Stimulated activated CD4-positive, alpha-beta T cell treated with anti-CD3 and anti-CD28 coated beads, Interleukin-15, amount 100 ng/mL, for 1 hour (primary cell): Measurements from ENCODE around the gene ZNF80.
A peak's percentile ranks its signal among the peaks of the same experiment; 100 is the strongest.

Experiments used
- DNase-seq, 2 donors: peaks; one replicate each; pipeline ENCODE4 v3.0.0-alpha.2; 2020; ENCODE audit warnings: low read depth in 1 of 2, low spot score in 1 of 2

ZNF80 gene

DNA sequence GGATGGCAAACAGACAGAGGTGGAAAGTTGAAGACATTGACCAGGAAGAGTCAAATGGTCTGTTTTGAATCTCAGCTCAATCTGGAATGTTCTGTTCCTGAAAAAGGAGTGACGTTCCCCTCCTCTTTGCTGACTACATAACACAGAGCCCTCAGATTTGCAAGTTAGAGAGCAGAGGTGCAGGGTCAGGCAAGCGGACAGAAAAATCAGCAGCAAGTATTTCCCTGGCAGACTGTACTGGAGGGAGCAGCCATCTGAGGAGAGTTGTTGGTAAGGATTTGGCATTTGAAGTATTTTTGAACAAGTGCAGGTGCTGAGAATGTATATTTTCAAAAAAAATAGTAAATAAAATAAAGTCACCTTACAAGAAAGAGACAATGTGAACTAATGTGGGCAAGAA lies 17.6 kb downstream of the ZNF80 start:
- DNase-seq = no peak

DNA sequence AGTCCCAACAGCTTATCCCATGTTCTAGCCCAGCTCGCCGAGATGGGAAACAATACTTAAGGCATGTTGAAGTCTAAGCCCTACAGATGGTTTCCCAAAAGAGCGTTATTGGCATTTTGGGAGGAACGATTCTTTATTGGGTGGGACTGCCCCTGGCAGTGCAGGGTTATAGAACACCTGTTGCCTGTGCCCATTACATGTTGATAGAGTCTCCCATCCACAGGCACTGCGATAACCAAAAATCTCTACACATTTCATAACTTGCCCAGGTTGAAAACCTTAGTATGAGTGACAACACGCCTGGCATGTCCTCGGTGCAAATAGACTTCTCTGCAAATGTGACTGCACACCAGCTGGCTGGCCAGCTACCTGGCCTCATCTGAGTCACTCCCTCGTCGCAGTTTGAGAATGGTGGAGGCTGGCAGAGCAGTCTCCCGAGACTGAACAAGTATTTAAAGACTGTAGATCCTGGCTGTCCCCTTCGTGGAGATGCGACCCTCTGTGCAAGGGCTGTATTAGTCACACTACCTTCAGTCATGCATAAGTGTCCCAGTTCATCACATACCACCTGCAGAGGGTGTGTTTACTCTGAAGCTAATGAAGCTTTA lies 18.7 kb downstream of the ZNF80 start:
- no peak for DNase-seq

DNA sequence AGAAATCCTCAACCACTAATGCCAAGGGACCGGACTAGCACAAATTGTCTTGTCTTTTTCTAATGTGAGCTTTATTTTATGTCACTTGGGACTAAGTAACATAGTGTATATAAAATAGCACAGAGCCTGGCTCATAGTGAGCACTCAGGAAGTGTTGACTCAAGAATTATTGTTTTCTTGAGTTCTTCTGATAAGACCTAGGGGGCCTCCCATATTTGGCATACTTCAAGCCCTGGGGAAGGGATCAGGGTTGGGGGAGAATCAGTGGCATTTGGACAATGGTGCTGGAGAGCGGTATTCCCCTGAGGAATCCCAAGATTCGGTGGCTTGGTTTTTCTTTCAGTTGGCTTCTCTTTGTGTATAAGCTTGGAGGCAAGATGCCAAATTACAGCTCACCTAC lies 19.4 kb downstream of the ZNF80 start:
- DNase-seq = no peak

DNA sequence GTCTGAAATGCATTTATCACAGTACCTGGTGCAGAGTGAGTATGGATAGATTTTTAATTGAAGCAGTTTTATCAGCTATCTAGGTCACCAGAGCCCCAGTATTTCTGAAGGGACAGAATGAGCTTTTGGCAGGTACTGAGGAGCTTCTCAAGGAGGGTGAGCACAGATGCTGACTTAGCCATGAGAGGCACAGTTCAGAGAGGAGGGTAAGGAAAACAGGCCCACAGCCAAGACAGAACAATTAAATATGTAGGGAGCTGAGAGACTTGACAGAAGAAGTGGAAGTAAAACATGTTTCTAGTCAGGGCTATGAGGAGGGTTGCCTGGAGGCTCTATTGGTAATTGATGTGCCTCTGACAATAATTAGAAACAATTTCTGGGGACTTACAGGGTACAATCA lies 20.1 kb downstream of the ZNF80 start:
- DNase-seq = no peak

DNA sequence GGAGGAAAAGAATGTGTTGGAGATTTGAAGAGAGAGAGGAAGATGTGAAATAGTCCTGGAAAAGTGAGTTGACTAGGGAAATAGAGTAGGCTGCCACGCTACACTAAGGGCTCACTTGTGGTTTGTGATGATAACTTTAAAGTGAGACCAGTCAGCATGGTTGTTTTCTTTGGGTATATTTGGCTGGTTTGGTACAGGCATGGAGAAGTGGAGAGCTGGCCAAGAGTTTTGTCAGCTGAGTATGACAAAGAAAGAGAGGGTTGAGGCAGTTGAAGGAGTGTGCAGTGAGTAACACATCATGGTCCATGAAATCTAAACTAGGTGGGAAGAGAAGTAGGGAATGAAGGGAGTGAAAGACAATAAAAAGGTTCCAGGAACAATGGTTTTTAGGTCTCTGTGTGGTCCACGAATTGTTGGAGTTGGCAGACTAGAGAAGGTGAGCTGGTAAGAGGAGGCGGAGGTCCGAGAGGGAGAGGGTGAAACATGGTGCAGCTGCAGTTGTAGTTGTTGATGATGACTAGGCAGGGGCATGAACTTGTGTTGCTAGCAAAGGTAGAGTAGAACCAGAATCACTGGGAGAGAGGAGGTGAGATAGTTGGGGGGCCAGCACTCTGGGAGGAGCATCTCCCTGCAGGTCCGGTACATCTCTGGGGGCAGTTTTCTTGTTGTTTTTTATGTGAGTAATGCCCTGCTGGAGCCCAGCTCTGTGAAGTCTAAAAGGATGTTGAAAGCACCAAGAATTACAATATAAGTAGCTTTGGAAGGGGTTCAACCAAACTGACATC lies 21.0 kb downstream of the ZNF80 start:
- no peak for DNase-seq

DNA sequence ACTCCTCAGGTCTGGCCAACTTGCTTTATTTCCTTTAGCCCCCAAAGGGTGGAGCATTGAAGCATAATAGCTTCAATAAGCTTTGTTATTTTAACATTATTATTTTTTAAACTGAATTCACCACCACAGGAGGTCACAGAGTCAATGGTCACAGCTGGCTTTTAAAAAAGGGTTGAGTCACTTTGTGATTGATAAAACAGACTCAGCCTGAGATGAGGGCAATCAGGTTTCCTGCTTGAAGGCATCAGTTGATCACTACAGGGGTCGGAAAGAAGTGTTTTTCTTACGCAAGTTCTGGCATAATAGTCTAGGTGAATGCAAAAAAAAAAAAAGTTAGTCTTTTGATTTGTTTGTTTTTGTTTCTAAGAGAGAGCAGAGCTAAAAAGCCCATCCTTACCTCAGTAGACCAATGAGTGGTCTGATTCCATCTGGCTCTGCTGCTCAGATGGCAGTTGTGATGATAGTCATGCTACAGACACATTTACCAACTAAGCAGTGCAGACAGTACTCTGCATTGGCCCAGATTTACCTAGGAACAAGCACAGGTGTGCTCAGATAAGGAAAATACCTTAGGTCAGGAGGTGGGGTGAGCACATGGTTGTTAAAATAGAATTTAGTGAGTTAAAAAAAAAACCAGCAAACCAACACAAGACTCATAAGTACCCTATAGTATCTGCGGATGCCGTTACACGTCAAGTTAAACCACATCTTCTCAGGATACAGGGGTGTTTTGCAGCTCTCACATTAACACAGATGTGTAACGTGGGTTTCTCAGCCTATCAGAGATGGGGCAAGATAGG lies 22.6 kb downstream of the ZNF80 start:
- no peak for DNase-seq

DNA sequence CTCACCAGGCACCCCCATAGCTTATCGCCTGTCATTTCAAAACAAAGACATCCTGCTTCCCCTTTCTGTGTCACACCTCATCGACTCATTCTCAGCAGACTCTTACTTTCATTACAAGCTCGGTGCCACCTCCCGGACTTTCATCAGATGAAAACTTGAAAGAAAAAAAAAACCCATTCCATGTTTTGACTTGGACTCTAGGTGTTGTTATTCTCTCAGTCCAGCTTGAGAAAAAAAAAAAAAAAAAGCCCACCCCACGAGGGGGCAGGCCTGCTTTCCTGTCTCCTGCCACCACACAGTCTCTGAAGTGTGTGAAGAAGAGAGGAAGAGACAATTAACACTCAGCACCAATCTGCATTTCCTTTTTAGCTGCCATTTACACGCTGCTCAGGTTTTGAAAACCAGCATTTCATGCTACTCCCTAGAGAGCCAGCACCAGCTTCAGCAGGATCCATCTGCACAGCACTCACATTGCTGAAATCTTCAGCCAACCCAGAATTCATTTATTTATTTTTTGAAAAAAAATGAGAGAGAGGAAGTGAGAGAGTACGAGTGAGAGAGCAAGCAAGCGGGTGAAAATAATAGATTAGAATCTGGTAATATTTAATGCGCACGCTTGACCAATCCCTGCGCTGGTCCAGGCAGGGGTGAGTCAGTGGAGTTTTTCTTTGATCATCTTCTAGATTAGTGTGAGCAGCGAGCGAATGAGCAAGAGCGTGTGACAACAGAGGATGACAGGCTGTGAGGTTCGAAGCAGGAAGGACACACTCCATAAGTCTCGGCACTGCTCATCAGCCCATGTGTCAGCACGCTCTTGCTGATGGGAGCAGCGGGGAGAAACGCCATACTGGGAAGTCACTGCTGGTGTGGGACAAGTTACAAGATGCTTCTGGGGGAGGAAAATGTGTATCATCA lies 23.5 kb downstream of the ZNF80 start:
- DNase-seq = peak; percentile 41 to 51

DNA sequence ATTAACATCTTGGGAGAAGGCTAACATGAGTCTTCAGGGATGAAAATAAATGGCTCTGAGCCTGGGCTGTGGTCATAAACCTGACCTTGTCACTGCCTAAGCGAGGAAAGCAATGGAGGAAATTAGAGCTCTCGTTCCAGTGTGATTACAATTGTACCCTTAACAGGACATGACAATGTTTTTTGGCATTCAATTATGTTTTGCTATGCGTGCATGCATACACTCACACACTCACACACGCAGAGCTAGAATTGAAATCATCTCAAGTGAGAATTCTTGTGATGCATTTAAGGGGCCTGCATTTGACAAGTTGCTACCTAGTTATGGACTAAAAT lies 24.1 kb downstream of the ZNF80 start:
- no peak for DNase-seq

DNA sequence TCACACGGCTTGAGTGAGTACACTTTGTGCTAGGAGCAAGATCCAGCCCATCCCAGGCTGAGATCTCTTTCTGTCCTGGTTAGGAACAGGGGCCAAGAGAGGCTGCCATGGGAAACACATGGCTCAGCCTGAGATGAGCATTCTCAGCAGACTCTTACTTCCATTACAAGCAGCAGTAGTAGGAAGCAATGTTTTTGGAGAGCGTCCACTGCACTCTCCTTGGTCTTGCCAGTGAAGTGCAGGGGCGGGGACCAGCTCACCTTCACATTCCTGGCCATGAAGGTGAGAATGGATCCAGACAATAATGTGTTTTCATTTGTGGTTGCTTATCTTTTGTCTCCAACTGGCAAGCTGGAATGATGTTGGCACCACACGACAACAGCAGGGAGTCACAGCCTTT lies 24.7 kb downstream of the ZNF80 start:
- DNase-seq = no peak

DNA sequence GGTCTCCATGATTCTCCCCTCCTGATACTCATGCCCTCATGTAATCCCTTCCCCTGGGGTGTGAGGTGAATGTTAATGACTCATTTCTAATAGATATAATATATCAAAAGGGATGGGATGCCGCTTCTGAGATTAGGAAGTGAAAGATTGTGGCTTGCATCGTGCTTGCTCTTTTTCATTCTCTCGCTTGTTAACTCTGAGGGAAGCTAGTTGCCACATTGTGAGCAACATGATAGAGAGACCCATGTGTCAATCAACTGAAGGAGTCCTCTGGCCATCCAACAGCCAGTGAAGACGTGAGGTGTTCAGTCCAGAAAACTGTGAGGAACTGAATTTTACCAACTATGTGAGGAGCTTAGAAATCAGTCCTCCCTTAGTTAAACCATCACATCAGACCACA lies 29.6 kb downstream of the ZNF80 start:
- DNase-seq = no peak

DNA sequence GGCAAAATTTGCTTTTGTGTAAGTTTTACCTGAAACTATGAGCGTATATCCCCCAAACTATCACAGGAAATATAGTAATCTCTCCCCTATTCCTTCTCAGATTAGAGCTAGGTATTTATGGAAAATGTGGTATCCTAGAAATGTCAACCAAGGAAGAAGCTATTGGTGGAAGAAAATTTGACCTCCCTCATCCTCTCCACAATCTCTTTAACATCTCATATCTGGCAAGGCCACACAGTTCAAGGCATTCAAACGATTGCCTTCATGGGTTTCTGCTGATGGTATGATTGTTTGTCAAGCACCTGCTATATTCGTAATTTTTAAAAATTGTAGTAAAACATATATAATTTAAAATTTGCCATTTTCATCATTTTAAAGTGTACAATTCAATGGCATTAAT lies 31.0 kb downstream of the ZNF80 start:
- DNase-seq = no peak

DNA sequence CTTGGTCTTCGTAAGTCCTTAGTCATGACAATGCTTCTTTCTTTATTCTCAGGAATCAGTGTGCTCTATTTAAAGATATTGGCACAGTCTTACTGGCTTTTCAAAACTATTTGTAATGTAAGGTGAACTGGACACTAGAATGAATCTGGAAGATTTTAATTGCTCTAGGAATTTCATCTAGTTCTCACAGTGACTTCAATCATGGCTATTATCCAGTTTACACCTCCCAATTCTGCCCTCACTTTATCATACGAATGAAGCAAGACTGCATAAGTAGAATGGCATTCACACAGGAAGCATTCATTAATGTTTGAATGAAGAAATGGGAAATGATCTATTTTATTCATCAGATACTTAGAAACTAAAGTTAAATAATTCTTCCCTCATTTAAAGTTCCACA lies 31.8 kb downstream of the ZNF80 start:
- DNase-seq = no peak

DNA sequence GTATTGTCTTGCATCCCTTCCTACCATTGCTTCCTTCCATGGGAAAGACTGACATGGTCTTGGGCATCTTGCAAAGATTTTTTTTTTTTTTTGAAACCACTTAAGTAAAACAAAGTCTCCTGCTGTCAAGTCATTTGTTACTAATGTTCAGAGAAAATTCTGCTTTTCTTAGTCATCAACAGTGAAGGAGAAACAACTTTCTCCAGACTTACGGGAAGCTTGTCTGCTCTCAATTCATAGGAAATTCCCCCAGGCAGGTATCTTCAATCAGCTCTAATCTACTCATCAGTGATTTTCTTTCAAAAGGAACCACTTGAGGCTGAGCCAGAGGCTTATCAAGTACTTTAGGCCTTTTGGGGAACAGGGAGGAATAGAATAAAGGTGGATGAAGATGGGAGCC lies 42.6 kb downstream of the ZNF80 start:
- DNase-seq = no peak

DNA sequence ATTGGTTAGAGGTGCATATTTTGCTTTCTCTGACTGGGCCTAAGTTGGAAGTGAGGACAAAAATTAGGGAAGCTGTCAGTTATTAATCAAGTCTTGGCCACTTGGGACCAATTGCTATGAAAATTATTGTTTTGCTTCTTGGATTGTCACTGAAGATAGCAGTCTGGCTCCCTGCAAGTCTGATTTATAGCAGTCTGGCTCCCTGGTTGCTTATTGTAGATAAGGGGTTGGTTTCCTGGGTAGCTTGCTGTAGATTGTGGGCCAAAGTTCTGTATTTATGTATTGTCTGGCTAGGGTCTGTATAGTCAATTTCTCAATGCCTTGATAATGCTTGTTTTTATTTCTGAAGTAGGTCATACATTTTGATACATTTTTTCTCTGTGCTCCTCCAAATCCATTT lies 45.2 kb downstream of the ZNF80 start:
- DNase-seq = no peak

DNA sequence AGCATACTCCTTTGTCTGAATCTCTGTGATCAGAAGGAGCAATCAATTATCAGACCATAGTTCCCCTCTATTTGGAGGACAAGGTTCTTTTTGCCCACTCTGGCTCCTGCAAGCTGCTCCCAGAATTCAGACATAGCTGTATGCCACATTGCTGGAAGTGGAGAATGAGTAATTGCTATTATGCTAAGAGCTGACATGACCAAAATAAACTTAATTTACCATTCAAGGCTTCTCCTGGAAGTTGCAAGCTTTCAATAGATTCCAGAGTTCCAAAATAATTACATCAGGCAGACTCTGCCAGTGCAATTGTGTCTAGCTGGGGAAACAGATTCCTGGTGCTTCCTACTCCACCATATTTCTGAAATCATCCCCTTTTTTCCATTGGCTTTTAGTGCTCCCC lies 50.9 kb downstream of the ZNF80 start:
- no peak for DNase-seq
